Thoracic aorta (tissue), 2 donors: Measurements from ENCODE around the gene DRICH1. TPM values are rescaled to one million over a fixed set of nuclear protein-coding genes. Genes with fewer than 3 reads are reported as not detected.
"Not testable (repeated sequence)": the region's sequence is repeated elsewhere in the genome, so short reads cannot be mapped to it uniquely, and the experiment has no call there.

ENCODE experiments used
- ATAC-seq: fragments of 150-250 bp; one replicate; pipeline ENCODE4 v1.8.0; 2017; ENCODE audit warnings: low read depth; ENCODE audit not compliant: insufficient number of reproducible peaks, low FRiP score
- DNase-seq: peaks from one replicate; pipeline ENCODE4 v3.0.0-alpha.2; 2020; ENCODE audit warnings: low spot score
- H3K27ac ChIP-seq, 2 donors: fragments of 200-600 bp; sonication (generic); 1 replicate in 1 of 2; 2 replicates in 1 of 2; pipeline ENCODE4 v1.5.1; 2016; ENCODE audit warnings: mild to moderate bottlenecking in 2 of 2, moderate library complexity in 2 of 2
- H3K27me3 ChIP-seq: fragments of 200-600 bp; sonication (generic); replicated peaks from 2 replicates; pipeline ENCODE4 v1.6.0; 2016; ENCODE audit warnings: mild to moderate bottlenecking; ENCODE audit not compliant: insufficient read depth
- H3K36me3 ChIP-seq: fragments of 200-600 bp; sonication (generic); one replicate; pipeline ENCODE4 v1.5.1; 2016
- H3K4me1 ChIP-seq, 2 donors: fragments of 200-600 bp; sonication (generic); 1 replicate in 1 of 2; 2 replicates in 1 of 2; pipeline versions ENCODE4 v1.5.1 to v1.6.0; 2016; ENCODE audit warnings: low read depth in 2 of 2, mild to moderate bottlenecking in 1 of 2; ENCODE audit not compliant: control insufficient read depth in 1 of 2
- H3K4me3 ChIP-seq: fragments of 200-600 bp; sonication (generic); 2 replicates; pipeline ENCODE4 v1.5.1; 2016; ENCODE audit warnings: mild to moderate bottlenecking
- H3K9me3 ChIP-seq: fragments of 200-600 bp; sonication (generic); 2 replicates; pipeline ENCODE4 v1.5.1; 2016
- CTCF ChIP-seq: fragments of 200-600 bp; sonication (generic); IDR thresholded peaks from one replicate; pipeline ENCODE4 v1.5.1; 2019; ENCODE audit warnings: antibody characterized with exemption
- total RNA-seq, 2 donors: library from RNA; depleted of rRNA; stranded (reverse); fragments of >200 nt; gene quantifications; one replicate each; pipeline versions ENCODE4 v1.1.0 to v1.2.3, GENCODE V29; 2016

DRICH1 gene
- total RNA-seq, 2 donors from 2014 or later: not detected

DNA sequence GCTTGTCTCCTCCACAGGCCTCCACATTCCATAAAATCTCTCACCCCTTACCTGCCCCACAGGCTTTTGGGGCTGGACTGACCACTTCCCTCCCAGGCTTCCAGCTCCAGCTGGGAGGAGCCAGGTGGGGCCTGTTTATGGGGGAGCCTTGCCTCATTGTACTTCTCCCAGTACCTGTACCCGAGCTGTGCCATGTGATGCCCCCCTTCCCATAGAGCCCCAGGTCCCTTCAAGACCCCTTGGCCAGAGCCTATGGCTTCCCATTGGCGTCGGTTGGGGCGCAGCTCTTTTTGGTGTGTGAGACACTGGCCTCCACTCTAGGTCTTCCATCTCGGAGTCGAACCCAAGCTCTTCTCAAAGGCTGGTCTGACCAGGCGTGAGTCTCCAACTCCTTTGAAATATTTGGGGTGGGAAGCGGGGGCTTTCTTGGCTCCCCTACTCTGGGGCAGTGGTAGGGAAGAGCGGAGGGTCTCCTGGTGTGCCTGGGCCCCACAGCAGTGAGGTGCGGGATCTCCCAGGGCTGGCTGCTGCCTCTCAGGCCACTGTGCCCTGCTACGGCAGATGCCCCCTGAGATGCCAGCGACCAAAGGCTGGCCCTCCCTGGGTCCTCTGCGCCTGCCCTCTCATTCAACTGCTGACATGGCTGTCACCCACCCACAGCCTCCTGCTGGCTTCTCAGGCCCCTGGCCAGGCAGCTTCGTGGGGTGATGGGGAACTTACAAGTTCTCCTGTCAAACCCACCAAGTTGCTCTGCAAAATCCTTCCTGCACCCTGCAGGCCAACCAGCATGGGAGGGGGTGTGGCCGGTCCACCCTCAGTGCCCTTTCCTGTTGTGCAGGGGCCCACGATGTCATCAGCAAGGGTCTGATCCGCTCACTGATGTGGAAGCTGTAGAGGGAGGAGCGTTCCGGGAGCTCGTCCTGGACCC is 25.7 kb downstream of the DRICH1 start:
- H3K9me3 ChIP-seq: no peaks in the 10 kb centered on the region
- H3K27ac ChIP-seq: no peak overlapping the region
- H3K4me3 ChIP-seq: no peak overlapping the region
- H3K27me3 ChIP-seq: no peaks in the 10 kb centered on the region
- H3K36me3 ChIP-seq: no peaks in the 10 kb centered on the region
- DNase-seq (no peak), ATAC-seq (no peak)
- no peak for TF ChIP-seq CTCF
- no peaks in the 10 kb centered on the region for H3K4me1 ChIP-seq

GRCh38 chr22:23604939-23605712 is 27.0 kb downstream of the DRICH1 start:
- no peak for ATAC-seq
- H3K4me1 ChIP-seq: no peaks in the 10 kb centered on the region
- no peak for DNase-seq
- H3K9me3 ChIP-seq: no peaks in the 10 kb centered on the region
- no peaks in the 10 kb centered on the region for H3K36me3 ChIP-seq
- TF ChIP-seq CTCF: no peak
- H3K4me3 ChIP-seq: no peak overlapping the region
- no peak overlapping the region for H3K27ac ChIP-seq
- H3K27me3 ChIP-seq: no peaks in the 10 kb centered on the region

DNA sequence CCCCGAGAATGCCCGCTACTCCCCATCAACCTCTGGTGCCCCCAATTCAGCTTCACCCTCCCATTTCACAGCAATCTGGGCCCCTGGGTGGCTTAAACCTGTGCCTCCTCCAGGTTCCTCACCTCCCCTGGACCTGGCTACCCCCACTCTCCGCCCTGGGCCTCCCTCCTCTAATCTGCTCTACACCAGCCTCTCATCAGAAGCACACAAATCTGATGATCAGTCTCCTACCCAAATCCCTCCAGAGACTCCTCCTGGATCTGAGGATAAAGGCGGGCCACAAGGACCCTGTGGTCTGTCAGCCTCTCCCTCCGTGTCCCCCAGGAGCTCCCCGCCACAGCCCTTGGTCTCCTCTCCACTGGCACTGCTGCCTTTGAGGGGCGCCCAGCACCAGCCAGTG is 28.9 kb downstream of the DRICH1 start:
- TF ChIP-seq CTCF: no peak
- H3K27me3 ChIP-seq: no peaks in the 10 kb centered on the region
- no peaks in the 10 kb centered on the region for H3K4me1 ChIP-seq
- H3K27ac ChIP-seq: no peak overlapping the region
- no peak for DNase-seq
- H3K9me3 ChIP-seq: no peaks in the 10 kb centered on the region
- H3K36me3 ChIP-seq: no peaks in the 10 kb centered on the region
- no peak overlapping the region for H3K4me3 ChIP-seq
- ATAC-seq: no peak

GRCh38 chr22:23598805-23599518 is 33.2 kb downstream of the DRICH1 start:
- Histone ChIP-seq H3K4me1 (no peaks in the 10 kb centered on the region), H3K9me3 (no peaks in the 10 kb centered on the region), H3K27ac (no peak overlapping the region), H3K4me3 (no peak overlapping the region), H3K36me3 (no peaks in the 10 kb centered on the region), H3K27me3 (no peaks in the 10 kb centered on the region)
- DNase-seq: no peak
- no peak for TF ChIP-seq CTCF
- ATAC-seq: no peak

- H3K27ac ChIP-seq, H3K9me3 ChIP-seq, ATAC-seq, DNase-seq, H3K4me1 ChIP-seq, H3K27me3 ChIP-seq, H3K4me3 ChIP-seq, H3K36me3 ChIP-seq: not testable (repeated sequence)
These were observed 34.4 kb downstream of the DRICH1 start for GRCh38 chr22:23597576-23598268.

DNA sequence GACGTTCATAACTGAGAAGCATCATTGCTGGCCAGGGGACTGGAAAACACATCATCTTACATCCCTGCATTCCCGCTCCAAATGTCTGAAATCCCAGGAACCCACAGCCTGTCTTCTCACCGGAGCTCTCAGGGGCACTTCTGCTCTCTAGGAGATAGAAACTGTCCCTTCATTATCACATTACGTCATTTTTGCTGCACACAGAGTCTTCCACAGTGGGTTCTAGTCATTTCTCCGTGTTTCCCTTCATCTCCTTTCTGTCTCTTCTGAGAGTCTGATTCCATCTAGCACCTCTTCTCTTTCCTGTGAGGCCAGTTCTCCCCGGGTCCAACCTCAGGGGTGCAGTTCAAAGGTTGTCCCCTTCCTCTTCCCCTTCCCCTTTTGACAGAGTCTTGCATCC is 36.2 kb downstream of the DRICH1 start:
- not testable (repeated sequence) for ATAC-seq, H3K36me3 ChIP-seq, DNase-seq, H3K9me3 ChIP-seq, H3K27ac ChIP-seq, H3K4me1 ChIP-seq, H3K4me3 ChIP-seq, H3K27me3 ChIP-seq
